ENCODE measurements around the gene GPATCH1.
"Not testable (repeated sequence)": the region's sequence is repeated elsewhere in the genome, so short reads cannot be mapped to it uniquely, and the experiment has no call there.

Gene GPATCH1

GRCh38 chr19:33159149-33159548, 78.2 kb downstream of the GPATCH1 start:
- no peak for DNase-seq (ENCODE audit: low spot score)

DNA sequence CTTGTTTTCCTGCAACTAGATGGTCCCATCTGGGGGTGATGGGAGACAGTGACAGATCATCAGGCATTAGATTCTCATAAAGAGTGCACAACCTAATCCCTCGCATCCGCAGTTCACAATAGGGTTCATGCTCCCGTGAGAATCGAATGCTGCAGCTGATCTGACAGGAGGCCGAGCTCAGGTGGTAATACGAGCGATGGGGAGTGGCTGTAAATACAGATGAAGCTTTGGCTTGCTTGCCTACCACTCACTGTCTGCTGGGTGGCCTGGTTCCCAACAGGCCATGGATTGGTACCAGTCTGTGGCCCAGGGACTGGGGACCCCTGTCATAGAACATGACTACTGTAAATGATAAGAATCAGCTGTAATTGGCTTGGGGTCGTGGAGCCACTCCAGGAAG, 78.9 kb downstream of the GPATCH1 start:
- no peak for DNase-seq (ENCODE audit: low spot score)

GRCh38 chr19:33161201-33161600, 80.2 kb downstream of the GPATCH1 start:
- DNase-seq (ENCODE audit: low spot score), result no peak

DNA sequence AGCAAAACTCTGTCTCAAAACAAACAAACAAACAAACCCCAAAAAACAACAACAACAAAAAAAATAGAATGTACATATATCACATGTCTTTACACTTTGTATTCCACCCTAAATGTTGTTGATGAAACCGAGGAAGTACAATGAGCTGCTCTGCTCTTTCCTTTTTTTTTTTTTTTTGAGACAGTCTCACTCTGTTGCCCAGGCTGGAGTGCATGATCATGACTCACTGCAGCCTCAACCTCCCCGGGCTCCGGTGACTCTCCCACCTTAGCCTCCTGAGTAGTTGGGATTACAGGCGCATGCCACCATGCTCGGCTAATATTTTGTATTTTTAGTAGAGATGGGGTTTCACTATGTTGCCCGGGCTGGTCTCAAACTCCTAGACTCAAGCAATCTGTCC, 82.5 kb downstream of the GPATCH1 start:
- no peak for DNase-seq (ENCODE audit: low spot score)

GRCh38 chr19:33166037-33166436, 85.1 kb downstream of the GPATCH1 start:
- not testable (repeated sequence) for DNase-seq (ENCODE audit: low spot score)

DNA sequence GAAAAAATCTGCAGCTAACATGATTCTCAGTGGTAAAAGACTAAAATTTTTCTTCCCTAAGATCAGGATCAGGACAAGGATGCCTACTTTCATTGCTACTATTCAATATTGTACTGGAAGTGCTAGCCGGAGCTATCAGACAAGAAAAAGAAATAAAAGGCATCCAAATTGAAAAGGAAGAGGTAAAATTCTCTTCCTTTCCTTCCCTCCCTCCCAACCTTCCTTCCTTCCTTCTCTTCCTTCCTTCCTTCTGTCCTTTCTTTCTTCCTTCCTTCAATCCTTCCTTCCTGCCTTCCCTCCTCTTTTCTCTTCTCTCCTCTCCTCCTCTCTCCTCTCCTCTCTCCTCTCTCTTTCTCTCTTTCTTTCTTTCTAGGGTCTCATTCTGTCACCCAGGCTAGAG, 86.5 kb downstream of the GPATCH1 start:
- DNase-seq (ENCODE audit: low spot score), result no peak

DNA sequence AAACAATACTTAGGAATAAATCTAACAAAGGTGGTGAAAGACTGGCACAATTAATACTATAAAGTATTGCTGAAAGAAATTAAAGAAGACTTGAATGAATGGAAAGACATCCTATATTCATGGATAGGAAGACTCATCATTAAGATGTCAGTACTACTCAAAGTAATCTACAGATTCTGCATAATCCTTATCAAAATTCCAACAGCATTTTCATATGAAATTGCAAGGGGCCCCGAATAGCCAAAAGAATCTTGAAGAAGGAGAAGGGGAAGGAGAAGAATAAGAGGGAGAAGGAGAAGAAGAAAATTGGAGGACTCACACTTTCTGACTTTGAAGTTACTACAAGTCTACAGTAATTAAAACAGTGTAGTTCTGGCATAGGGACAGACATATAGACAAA, 87.5 kb downstream of the GPATCH1 start:
- no peak for DNase-seq (ENCODE audit: low spot score)

GRCh38 chr19:33171222-33171795, 90.3 kb downstream of the GPATCH1 start:
- no peak for DNase-seq (ENCODE audit: low spot score)

GRCh38 chr19:33171916-33172359, 91.0 kb downstream of the GPATCH1 start:
- no peak for DNase-seq (ENCODE audit: low spot score)

- no peak for DNase-seq (ENCODE audit: low spot score)
Measured at GRCh38 chr19:33174186-33174585, 93.2 kb downstream of the GPATCH1 start.

DNA sequence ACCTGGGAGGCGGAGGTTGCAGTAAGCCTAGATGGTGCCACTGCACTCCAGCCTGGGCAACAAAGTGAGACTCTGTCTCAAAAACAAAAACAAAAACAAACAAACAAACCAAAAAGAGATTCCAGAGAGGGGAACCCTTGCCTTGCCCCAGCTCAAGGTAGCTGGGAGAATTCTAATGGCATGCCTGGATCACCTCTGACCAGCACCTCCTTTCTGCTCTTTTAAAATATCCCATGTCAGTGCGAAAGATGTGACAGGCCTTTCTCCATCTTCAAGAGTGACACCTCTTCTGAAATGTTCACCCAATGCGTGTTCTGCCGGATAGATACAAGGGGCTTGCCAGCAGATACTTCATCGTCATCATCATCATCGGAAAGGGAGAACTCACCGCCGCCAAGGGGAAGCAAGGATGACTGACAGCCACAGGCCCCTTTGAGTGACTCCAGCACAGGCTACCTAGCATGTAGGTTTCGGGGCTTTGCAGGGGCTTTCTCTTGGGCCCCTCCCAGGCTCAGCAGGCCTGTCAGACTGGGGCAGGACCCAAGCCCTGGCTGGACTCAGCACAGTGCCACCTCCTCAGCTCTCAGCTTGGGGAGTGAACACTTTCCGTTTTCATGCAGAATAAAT, 94.3 kb downstream of the GPATCH1 start:
- DNase-seq (ENCODE audit: low spot score), result no peak

DNA sequence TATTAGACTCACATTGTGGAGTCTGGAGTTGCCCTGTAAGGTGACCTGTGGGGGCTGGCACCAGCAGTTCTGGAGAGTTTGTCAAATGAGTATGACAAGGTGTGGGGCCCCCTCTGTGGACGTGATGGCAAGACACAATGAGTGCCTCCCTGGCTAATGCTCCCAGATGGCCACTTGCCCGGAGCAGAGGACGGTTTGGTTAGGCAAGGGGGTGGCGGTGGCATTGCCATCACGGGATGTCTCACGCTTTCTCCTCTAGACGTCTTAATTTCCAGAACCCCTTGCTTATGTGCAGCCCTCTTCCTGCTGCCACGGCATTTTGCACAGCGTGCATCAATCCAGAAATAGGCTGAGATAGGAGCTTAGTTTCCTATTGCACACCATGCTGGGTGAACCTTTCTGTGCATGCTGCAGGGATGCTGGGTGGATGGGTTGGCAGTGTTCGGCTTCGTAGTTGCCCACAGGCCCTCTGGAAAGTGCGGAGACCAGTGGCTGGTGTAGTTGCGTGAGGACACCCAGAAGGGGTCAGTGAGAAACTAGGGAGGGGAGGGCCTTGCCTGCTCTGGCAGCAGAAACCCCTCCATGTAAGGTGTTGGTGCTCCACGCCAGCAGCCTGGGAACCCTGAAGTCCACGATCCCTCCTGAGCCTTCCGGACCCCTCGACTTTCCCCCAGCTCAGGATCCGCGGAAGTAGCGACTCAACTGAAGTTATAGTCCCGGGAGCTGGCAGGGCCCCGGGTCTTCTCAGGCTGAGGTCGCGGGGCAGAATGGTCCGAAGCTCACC, 95.1 kb downstream of the GPATCH1 start:
- DNase-seq (ENCODE audit: low spot score), result peak; percentile 27

DNA sequence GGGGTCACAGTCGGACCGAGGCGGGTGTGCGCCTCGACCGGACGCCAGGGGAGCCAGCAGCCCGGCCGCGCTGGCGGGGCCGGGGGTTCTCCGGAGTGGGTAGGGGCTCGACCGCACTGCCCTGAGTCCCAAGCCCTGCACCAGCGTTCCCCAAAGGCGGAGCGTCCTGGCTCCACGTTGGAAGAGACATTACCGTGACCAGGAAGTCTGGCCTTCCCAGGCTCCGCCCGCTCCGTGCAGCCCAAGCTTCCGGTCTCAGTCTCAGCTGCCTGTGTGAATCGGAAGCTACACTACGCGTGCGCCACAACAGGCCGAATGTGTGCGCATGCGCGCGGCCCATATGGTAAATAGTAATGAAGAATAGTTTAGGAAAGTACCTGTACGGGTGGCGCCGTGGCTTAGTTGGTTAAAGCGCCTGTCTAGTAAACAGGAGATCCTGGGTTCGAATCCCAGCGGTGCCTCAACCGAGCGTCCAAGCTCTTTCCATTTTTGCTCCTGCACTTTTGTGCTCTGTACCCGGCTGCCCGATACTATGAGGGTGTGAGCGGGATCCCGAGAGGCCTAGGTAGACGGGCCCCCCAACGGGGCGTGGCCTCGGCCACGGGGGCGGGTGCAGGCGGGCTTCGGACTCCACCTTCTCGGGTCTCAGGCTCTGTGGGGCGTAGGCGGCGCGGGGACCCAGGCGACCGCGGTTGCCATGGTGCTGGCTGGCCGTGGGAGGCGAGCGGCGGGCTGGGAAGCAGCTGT, 95.9 kb downstream of the GPATCH1 start:
- peak; percentile 94 for DNase-seq (ENCODE audit: low spot score)

- DNase-seq (ENCODE audit: low spot score), result no peak
Measured at GRCh38 chr19:33177417-33177979, 96.5 kb downstream of the GPATCH1 start.

All from germinal center (tissue), 1 donor.